Right lobe of liver (tissue), 4 donors: ENCODE results near the gene CMTM7.

ENCODE experiments used
- POLR2A ChIP-seq: fragments of 450-650 bp; IDR thresholded peaks from one replicate; pipeline ENCODE4 v1.6.1; 2017; ENCODE audit warnings: antibody characterized with exemption, mild to moderate bottlenecking
- TF ChIP-seq, protein P1 (sequence below), 4 donors: fragments of 200-600 bp in 3 of 4; fragments of 450-650 bp in 1 of 4; IDR thresholded peaks; one replicate each; pipeline versions ENCODE4 v1.5.1 to v1.8.0; 2016 to 2022; ENCODE audit warnings: antibody characterized with exemption in 4 of 4, mild to moderate bottlenecking in 2 of 4
- donor health status: DM: no; HTN: no; CAD: no.
- donor health status: DM: no; HTN: no; CAD: no.
- donor health status: DM: no; HTN: yes; CAD: no.

DNA sequence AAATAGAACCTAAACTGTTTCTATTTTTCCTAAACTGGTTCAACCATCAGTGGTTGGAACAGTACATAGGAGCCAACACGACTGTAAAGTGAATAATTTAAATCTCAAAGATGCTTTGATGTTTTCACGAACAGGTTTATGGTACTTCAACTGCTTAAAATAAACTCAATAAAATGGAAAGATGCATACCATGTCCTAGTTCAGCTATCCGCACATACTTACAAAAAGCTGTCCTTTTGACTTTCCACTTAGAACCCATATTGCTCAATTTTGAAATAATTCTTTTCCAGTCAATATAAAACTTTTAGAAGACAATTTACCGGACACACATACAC lies 110.1 kb downstream of the CMTM7 start:
- TF ChIP-seq, protein P1, sequence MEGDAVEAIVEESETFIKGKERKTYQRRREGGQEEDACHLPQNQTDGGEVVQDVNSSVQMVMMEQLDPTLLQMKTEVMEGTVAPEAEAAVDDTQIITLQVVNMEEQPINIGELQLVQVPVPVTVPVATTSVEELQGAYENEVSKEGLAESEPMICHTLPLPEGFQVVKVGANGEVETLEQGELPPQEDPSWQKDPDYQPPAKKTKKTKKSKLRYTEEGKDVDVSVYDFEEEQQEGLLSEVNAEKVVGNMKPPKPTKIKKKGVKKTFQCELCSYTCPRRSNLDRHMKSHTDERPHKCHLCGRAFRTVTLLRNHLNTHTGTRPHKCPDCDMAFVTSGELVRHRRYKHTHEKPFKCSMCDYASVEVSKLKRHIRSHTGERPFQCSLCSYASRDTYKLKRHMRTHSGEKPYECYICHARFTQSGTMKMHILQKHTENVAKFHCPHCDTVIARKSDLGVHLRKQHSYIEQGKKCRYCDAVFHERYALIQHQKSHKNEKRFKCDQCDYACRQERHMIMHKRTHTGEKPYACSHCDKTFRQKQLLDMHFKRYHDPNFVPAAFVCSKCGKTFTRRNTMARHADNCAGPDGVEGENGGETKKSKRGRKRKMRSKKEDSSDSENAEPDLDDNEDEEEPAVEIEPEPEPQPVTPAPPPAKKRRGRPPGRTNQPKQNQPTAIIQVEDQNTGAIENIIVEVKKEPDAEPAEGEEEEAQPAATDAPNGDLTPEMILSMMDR (IDR thresholded peaks at IDR 0.05), result no peak
- no peak for TF ChIP-seq POLR2A
